Hepatocyte (in vitro differentiated cells): ENCODE results near the gene MSX1. TPM values are rescaled to one million over a fixed set of nuclear protein-coding genes. Genes with fewer than 3 reads are reported as not detected.

ENCODE experiments used
- DNase-seq: peaks from one replicate; pipeline ENCODE4 v3.0.0-alpha.2; 2016; ENCODE audit warnings: low spot score
- H2AFZ ChIP-seq: fragments of 200-600 bp; sonication (generic); 2 replicates; pipeline ENCODE4 v1.6.0; 2016; ENCODE audit warnings: antibody characterized with exemption, mild to moderate bottlenecking
- H3K27ac ChIP-seq: fragments of 200-600 bp; sonication (generic); 2 replicates; pipeline ENCODE4 v1.5.1; 2016; ENCODE audit warnings: mild to moderate bottlenecking
- H3K27me3 ChIP-seq: fragments of 200-600 bp; sonication (generic); 2 replicates; pipeline ENCODE4 v1.6.1; 2016
- H3K36me3 ChIP-seq: fragments of 200-600 bp; sonication (generic); replicated peaks from 2 replicates; pipeline ENCODE4 v1.5.1; 2016; ENCODE audit warnings: low read depth; ENCODE audit not compliant: insufficient read depth
- H3K4me1 ChIP-seq: fragments of 200-600 bp; sonication (generic); 2 replicates; pipeline ENCODE4 v1.5.1; 2016; ENCODE audit warnings: mild to moderate bottlenecking, moderate library complexity; ENCODE audit not compliant: insufficient read depth
- H3K4me2 ChIP-seq: fragments of 200-600 bp; sonication (generic); 2 replicates; pipeline ENCODE4 v1.6.0; 2016
- H3K4me3 ChIP-seq: fragments of 200-600 bp; sonication (generic); 2 replicates; pipeline ENCODE4 v1.5.1; 2016; ENCODE audit warnings: mild to moderate bottlenecking
- H3K79me2 ChIP-seq: fragments of 200-600 bp; sonication (generic); 2 replicates; pipeline ENCODE4 v1.6.0; 2017; ENCODE audit warnings: mild to moderate bottlenecking
- H3K9me2 ChIP-seq: fragments of 200-600 bp; sonication (generic); replicated peaks from 2 replicates; pipeline ENCODE4 v1.6.0; 2017; ENCODE audit warnings: mild to moderate bottlenecking; ENCODE audit not compliant: insufficient read depth
- H3K9me3 ChIP-seq: fragments of 200-600 bp; sonication (generic); 2 replicates; pipeline ENCODE4 v1.5.1; 2016; ENCODE audit warnings: low read depth, mild to moderate bottlenecking
- H4K20me1 ChIP-seq: fragments of 200-600 bp; sonication (generic); 2 replicates; pipeline ENCODE4 v1.6.0; 2016; ENCODE audit warnings: mild to moderate bottlenecking; ENCODE audit not compliant: insufficient read depth, poor library complexity, severe bottlenecking
- EZH2 ChIP-seq: fragments of 200-600 bp; sonication (generic); IDR thresholded peaks from 2 replicates; pipeline ENCODE4 v1.6.1; 2016; ENCODE audit warnings: antibody characterized with exemption, mild to moderate bottlenecking, borderline replicate concordance
- EZH2phosphoT487 ChIP-seq: fragments of 200-600 bp; sonication (generic); IDR thresholded peaks from one replicate; pipeline ENCODE4 v1.6.1; 2018; ENCODE audit warnings: antibody characterized with exemption, mild to moderate bottlenecking, low read depth, moderate library complexity; ENCODE audit not compliant: unreplicated experiment, severe bottlenecking
- WGBS: methylation state at CpG from one replicate; pipeline ENCODE4 v1.1.6; 2016; ENCODE audit warnings: low lambda C conversion rate; ENCODE audit errors: missing lambda C conversion rate; 5-methylcytosine and 5-hydroxymethylcytosine counted together
- polyA plus RNA-seq: library from polyadenylated mRNA; unstranded; fragments of >200 nt; fragmentation: Nextera tagmentation; extraction: Ambion mirVana; gene quantifications from 2 replicates; pipeline ENCODE4 v1.2.1, GENCODE V29; 2016
- total RNA-seq: library from RNA; depleted of rRNA; stranded (reverse); fragments of >200 nt; gene quantifications from 2 replicates; pipeline ENCODE4 v1.2.3, GENCODE V29; 2014
- TF ChIP-seq, protein P1 (sequence below): fragments of 200-600 bp; sonication (generic); IDR thresholded peaks from 2 replicates; pipeline ENCODE4 v1.5.1; 2016; ENCODE audit warnings: antibody characterized with exemption, mild to moderate bottlenecking; ENCODE audit not compliant: poor library complexity

Gene MSX1
- total and polyA plus RNA-seq, 2 experiments from 2014 or later = 25.4 to 30.4 TPM

DNA sequence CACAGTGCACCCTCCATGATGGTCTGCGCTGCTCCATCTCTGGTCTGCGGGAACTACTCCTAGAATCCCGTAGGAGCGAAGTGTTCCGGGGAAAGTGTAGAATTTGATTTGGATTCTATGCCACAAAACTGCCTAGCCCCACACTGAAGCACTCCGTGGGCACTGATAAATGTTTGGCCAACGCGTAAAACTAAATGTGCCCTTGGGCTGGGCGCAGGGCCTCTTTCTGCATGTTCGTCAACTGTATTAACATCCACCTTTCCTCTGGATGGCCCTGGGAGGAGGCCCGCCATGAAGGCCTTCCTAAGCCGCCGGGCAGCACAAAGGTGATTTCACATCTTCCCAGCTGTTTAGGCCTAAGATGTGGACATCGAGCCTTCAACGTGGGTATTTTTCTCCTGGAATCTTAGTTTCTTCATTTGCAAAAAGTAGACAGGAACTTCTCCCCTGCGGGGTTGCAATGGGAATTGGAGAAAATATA lies 2.6 kb downstream of the MSX1 start:
- H3K4me2 ChIP-seq = peak overlapping the region; percentile 87
- no peak for DNase-seq
- peak overlapping the region; percentile 18 for H3K4me3 ChIP-seq
- peaks cover 38% of the 10 kb centered on the region for H3K79me2 ChIP-seq
- peaks cover 15% of the 10 kb centered on the region for H3K4me1 ChIP-seq
- WGBS = 31% methylated on average over 16 of the region's 16 CpGs
- H2AFZ ChIP-seq = no peak overlapping the region
- H3K36me3 ChIP-seq = no peaks in the 10 kb centered on the region
- peaks cover 86% of the 10 kb centered on the region for H3K27me3 ChIP-seq
- H4K20me1 ChIP-seq = peaks cover 11% of the 10 kb centered on the region
- H3K9me3 ChIP-seq = no peaks in the 10 kb centered on the region
- peak overlapping the region; percentile 52 for H3K27ac ChIP-seq
- H3K9me2 ChIP-seq = no peaks in the 10 kb centered on the region
- TF ChIP-seq EZH2phosphoT487 = no peak
- TF ChIP-seq, protein P1, sequence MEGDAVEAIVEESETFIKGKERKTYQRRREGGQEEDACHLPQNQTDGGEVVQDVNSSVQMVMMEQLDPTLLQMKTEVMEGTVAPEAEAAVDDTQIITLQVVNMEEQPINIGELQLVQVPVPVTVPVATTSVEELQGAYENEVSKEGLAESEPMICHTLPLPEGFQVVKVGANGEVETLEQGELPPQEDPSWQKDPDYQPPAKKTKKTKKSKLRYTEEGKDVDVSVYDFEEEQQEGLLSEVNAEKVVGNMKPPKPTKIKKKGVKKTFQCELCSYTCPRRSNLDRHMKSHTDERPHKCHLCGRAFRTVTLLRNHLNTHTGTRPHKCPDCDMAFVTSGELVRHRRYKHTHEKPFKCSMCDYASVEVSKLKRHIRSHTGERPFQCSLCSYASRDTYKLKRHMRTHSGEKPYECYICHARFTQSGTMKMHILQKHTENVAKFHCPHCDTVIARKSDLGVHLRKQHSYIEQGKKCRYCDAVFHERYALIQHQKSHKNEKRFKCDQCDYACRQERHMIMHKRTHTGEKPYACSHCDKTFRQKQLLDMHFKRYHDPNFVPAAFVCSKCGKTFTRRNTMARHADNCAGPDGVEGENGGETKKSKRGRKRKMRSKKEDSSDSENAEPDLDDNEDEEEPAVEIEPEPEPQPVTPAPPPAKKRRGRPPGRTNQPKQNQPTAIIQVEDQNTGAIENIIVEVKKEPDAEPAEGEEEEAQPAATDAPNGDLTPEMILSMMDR = no peak
- no peak for TF ChIP-seq EZH2

DNA sequence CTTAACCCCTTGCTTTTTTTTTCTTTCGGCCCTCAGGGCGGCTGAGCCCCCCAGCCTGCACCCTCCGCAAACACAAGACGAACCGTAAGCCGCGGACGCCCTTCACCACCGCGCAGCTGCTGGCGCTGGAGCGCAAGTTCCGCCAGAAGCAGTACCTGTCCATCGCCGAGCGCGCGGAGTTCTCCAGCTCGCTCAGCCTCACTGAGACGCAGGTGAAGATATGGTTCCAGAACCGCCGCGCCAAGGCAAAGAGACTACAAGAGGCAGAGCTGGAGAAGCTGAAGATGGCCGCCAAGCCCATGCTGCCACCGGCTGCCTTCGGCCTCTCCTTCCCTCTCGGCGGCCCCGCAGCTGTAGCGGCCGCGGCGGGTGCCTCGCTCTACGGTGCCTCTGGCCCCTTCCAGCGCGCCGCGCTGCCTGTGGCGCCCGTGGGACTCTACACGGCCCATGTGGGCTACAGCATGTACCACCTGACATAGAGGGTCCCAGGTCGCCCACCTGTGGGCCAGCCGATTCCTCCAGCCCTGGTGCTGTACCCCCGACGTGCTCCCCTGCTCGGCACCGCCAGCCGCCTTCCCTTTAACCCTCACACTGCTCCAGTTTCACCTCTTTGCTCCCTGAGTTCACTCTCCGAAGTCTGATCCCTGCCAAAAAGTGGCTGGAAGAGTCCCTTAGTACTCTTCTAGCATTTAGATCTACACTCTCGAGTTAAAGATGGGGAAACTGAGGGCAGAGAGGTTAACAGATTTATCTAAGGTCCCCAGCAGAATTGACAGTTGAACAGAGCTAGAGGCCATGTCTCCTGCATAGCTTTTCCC lies 3.4 kb downstream of the MSX1 start:
- TF ChIP-seq, protein P1 = no peak
- TF ChIP-seq EZH2phosphoT487 = no peak
- TF ChIP-seq EZH2 = peak; percentile 62
- Histone ChIP-seq H3K36me3 (no peaks in the 10 kb centered on the region), H3K9me2 (no peaks in the 10 kb centered on the region), H3K9me3 (no peaks in the 10 kb centered on the region), H3K27me3 (peaks cover 86% of the 10 kb centered on the region), H2AFZ (no peak overlapping the region), H3K4me1 (peaks cover 12% of the 10 kb centered on the region), H3K27ac (peak overlapping the region; percentile 52), H3K4me3 (no peak overlapping the region), H4K20me1 (peaks cover 11% of the 10 kb centered on the region), H3K79me2 (peaks cover 38% of the 10 kb centered on the region), H3K4me2 (peak overlapping the region; percentile 87)
- WGBS = 38% methylated on average over 48 of the region's 51 CpGs
- DNase-seq = no peak

DNA sequence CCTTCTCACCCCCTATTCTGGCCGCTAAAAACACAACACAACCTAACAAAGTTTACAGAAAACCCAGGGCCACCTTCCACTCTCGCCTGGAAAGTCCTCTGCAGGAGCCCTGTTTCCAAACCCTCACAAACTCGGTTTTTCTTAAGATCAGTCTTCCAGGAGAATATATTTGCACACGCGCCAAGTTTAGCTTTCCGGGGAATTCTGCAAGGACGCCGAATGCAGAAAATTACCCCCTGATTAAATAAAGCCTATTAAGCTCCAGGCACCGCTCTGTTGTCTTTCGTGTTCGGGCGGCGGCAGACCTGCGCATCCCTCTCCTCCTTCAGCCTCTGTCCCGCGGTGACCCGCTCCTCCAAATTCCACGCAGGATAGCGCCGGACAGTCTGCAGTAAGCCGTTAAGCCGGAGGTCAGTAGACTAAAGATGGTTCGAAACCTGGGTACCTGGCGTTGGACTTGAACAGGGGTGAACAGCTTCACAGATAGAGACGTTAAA lies 5.0 kb downstream of the MSX1 start:
- Histone ChIP-seq H3K27ac (peak overlapping the region; percentile 89), H3K27me3 (peaks cover 89% of the 10 kb centered on the region), H4K20me1 (peaks cover 11% of the 10 kb centered on the region), H3K4me3 (no peak overlapping the region), H3K9me2 (no peaks in the 10 kb centered on the region), H2AFZ (no peak overlapping the region), H3K36me3 (no peaks in the 10 kb centered on the region), H3K79me2 (peaks cover 38% of the 10 kb centered on the region), H3K9me3 (no peaks in the 10 kb centered on the region), H3K4me2 (peak overlapping the region; percentile 87), H3K4me1 (peaks cover 15% of the 10 kb centered on the region)
- TF ChIP-seq, protein P1 = no peak
- peak; percentile 41 for TF ChIP-seq EZH2phosphoT487
- WGBS = 14% methylated on average over 25 of the region's 25 CpGs
- DNase-seq = no peak
